HG02678 (cell line): ENCODE results near the gene DBH.

Experiments used
- ATAC-seq: cut with Tn5 transposase; IDR thresholded peaks from one replicate; pipeline ENCODE4 v1.9.1; 2021; ENCODE audit warnings: mild to moderate bottlenecking, moderate library complexity; ENCODE audit not compliant: unreplicated experiment

Gene DBH

GRCh38 chr9:133635533-133636531 lies at the start of gene DBH:
Gene DBH (plus strand): TSS chr9:133636363. CDS start chr9:133636372, 9 bp downstream.
- no peak for ATAC-seq

- ATAC-seq, result no peak
Measured at GRCh38 chr9:133587051-133587450, 49.1 kb upstream of the DBH start.

DNA sequence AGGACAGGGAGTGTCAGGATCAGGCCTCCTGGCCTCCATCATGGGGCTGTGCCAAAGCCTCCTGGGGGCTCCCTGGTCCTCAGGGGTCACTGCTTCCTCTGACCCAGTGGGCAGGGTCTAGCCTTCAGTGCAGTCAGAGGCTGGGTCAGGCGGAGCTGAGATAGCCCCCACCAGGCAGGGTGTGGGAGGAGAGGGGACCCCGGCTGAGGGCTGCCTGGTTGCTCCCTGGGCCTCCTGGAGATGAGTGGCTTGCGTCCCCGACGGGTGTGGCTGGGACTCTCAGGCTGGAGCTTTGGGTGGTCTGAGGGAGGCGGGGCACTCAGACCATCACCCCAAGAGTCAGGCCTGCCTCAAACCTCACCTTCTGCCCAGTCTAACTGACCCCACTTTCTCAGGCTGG lies 48.7 kb upstream of the DBH start:
- no peak for ATAC-seq

- ATAC-seq, result no peak
Measured at GRCh38 chr9:133589454-133590227, 46.5 kb upstream of the DBH start.

- ATAC-seq, result no peak
Measured at GRCh38 chr9:133590231-133590855, 45.8 kb upstream of the DBH start.

DNA sequence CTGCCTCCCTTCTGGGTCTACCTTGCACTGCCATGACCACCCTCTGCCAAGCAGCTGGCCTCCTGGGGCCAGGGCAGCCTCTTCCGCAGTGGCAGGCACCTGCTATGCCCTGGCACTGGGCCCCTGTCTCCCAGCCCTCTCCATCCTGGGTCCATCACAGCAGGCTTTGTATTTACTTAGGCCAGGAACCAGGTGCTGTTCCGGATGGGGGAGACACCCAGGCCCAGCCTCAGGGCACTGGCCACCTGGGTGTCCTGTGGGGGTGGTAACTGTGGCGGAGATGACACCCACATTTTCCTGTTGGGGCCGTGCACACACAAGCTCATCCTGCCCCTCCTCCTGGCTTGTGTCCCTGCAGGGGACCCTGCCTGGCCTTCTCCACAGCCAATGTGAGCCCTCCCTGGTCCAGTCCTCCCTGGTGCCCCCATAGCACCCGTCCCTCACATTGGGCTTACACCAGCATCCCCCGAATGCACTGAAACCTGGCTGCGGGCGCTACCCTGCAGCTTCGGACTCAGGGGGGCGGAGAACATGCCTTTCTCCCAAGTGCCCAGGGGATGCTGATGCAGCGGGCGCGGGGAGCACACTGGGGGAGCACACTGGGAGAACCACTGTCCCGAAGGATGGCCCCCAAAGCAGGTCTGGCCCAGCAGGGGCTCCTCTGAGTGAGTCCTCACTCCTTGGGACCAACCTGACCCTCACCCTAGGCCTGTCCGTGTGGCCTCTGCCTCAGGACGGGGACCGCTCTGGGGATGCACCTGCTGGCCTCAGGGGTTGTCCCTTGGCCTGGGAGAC lies 44.9 kb upstream of the DBH start:
- ATAC-seq, result no peak

GRCh38 chr9:133591985-133592384 lies 44.2 kb upstream of the DBH start:
- ATAC-seq, result no peak

DNA sequence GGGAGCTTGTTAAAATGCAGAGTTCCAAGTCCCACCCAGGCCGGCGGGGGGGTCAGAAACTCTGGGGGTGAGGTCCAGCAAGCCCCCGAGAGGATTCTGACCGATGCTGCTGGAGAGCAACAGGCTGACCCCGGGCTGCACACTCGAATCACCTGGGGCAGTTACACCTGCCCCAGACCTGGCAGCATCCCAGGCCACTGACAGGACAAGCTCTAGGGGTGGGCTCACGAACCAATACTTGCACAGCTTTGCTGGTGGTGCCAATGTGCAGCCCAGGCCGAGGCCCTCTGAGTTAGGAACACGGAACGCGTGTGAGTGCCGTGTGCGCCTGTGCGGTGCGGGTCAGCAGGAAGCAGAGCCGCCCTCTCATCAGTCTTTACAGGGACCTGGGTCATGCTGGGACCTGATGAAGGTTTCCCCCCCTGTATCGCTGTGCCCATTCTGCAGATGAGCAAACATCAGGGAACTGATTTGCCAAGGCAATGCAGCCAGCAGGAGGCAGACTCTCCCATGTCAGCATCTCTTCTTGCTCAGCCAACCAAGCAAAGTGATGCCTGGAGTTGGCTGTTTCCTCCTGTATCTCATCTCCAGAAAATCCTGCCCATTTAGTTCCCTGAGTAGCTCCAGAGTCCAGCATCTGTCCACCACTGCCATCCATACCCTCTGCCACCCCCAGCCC lies 43.3 kb upstream of the DBH start:
- ATAC-seq, result no peak

DNA sequence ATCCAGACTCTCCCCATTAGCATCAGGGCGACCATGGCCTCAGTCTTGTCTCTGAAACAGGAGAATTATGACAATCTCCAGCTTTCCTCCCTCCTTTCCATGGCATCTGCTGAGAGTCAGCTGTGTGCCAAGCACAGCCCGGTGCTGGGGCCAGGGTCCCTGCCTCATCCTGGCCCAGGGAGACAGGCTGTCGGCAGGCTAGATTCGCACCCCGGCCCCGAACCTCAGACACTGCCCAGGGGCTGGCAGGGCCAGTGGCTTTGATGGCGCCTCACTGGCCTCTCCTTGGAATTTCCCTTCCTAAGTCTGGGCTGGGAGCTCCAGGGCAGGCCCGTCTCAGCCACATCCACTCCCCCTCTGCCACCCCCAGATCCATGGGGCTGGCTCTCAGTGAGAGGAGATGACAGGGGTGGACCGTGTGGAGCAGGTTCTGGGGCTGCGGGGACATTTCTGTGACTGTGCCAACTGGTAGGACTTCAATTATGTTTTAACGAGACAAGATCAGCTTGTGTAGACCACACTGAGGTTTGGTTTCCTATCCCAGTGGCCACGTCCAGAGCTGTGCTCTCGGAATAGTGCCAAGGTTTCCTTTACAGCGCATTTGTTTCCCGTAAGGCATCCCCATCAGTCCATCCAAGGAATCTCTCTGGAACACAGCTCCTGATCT lies 42.4 kb upstream of the DBH start:
- ATAC-seq, result no peak

GRCh38 chr9:133594310-133594709 lies 41.9 kb upstream of the DBH start:
- no peak for ATAC-seq

GRCh38 chr9:133595910-133596309 lies 40.3 kb upstream of the DBH start:
- no peak for ATAC-seq

- ATAC-seq, result no peak
Measured at GRCh38 chr9:133597316-133597957, 38.7 kb upstream of the DBH start.

GRCh38 chr9:133598978-133599377 lies 37.2 kb upstream of the DBH start:
- no peak for ATAC-seq

GRCh38 chr9:133599470-133600173 lies 36.5 kb upstream of the DBH start:
- ATAC-seq, result no peak

DNA sequence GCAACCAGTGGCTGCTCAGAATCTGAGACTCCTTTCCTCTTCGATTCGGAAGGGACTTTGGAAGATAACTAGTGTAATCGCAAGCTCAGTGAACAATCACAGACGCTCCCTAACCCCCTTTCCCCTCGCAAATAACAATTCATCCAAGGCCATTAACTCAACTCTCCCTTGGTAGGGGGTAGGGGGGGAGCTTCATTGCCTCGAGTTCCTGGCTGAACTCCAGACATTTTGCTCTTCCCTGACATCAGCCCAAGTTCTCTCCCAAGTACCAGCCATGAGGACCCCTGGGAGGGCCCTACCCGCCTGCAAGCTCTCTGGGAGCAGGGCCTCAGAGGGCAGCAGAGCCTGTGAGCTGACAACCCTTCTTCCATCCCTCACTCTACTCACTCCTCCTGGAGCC lies 35.4 kb upstream of the DBH start:
- ATAC-seq, result no peak

GRCh38 chr9:133601746-133602145 lies 34.4 kb upstream of the DBH start:
- ATAC-seq, result no peak

GRCh38 chr9:133602277-133602676 lies 33.9 kb upstream of the DBH start:
- no peak for ATAC-seq

DNA sequence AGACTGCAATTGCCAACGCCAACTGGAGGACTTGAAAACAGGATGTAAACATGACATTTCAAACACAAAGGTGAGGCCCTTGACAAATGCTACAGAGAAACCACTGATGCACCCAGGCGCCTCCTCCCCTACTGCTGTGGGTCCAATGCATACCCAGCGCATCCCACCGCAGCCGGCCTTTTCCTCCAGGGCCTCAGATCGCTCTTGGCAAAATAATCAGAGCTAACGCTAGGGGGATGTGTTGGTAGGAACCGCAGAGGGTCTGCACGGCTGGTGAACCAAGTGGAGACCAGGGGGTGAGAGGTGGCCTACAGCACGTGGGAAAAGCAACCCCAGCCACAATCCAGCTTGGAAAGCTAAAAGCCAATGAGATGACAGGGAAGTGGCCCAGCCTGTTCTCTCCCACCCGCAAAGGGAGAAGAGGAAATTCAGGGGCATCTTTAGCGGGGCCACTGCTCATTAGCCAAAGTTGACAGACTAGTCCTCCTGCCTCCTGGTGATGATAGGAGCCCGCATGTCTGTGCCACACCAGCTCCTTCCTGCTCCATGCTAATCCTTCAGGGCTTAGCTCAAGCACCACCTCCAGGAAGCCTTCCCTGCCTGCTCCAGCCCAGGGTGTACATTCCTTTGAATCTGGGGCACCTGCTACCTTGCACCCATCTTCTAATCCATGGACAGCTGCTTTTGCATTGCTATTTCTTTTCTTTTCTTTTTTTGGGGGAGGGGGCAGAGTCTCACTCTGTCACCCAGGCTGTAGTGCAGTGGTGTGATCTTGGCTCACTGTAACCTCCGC lies 32.8 kb upstream of the DBH start:
- no peak for ATAC-seq
